Lung (tissue), 12 donors: ENCODE results near the gene INHBA. TPM values are rescaled to one million over a fixed set of nuclear protein-coding genes. Genes with fewer than 3 reads are reported as not detected.
A peak's percentile ranks its signal among the peaks of the same experiment; 100 is the strongest.

Experiments
- ATAC-seq: fragments of 200-7000 bp; cut with Tn5 transposase; one replicate; pipeline ENCODE4 v1.9.1; 2020; ENCODE audit warnings: moderate number of reproducible peaks; ENCODE audit not compliant: insufficient read depth, low FRiP score
- DNase-seq, 3 donors: peaks; one replicate each; pipeline ENCODE4 v3.0.0-alpha.2; 2013 to 2017
- H3K27ac ChIP-seq, 2 donors: one replicate each; pipeline ENCODE4 v1.5.1; 2013; ENCODE audit warnings: mild to moderate bottlenecking in 2 of 2, moderate library complexity in 2 of 2, control low read depth in 1 of 2, inconsistent platforms in 1 of 2, low read depth in 1 of 2, low read length in 1 of 2
- H3K27me3 ChIP-seq, 3 donors: one replicate each; pipeline ENCODE4 v1.5.1; 2013; ENCODE audit warnings: low read length in 2 of 3; ENCODE audit not compliant: control insufficient read depth in 3 of 3, insufficient read depth in 3 of 3
- H3K36me3 ChIP-seq, 4 donors: one replicate each; pipeline ENCODE4 v1.5.1; 2013; ENCODE audit warnings: low read length in 4 of 4, mild to moderate bottlenecking in 1 of 4, moderate library complexity in 1 of 4; ENCODE audit not compliant: control insufficient read depth in 4 of 4, insufficient read depth in 4 of 4
- H3K4me1 ChIP-seq, 5 donors: one replicate each; pipeline ENCODE4 v1.5.1; 2013; ENCODE audit warnings: low read length in 5 of 5, mild to moderate bottlenecking in 2 of 5, moderate library complexity in 1 of 5; ENCODE audit not compliant: control insufficient read depth in 5 of 5, insufficient read depth in 5 of 5
- H3K4me3 ChIP-seq: one replicate; pipeline ENCODE4 v1.5.1; 2013; ENCODE audit warnings: mild to moderate bottlenecking, control low read depth, moderate library complexity
- H3K9ac ChIP-seq, 2 donors: one replicate each; pipeline ENCODE4 v1.5.1; 2013; ENCODE audit warnings: low read length in 2 of 2, control low read depth in 1 of 2; ENCODE audit not compliant: insufficient read depth in 1 of 2
- H3K9me3 ChIP-seq, 4 donors: one replicate each; pipeline ENCODE4 v1.5.1; 2013; ENCODE audit warnings: low read length in 3 of 4, mild to moderate bottlenecking in 1 of 4, moderate library complexity in 1 of 4; ENCODE audit not compliant: control insufficient read depth in 4 of 4, insufficient read depth in 3 of 4
- WGBS, 2 donors: extraction: QIAGEN DNeasy Blood & Tissue Kit; methylation state at CpG; one replicate each; pipeline ENCODE4 v1.1.7; 2013; 5-methylcytosine and 5-hydroxymethylcytosine counted together
- polyA plus RNA-seq, 2 donors: library from polyadenylated mRNA; stranded (reverse); fragments of 200-250 nt; gene quantifications; one replicate each; pipeline ENCODE4 v1.2.1, GENCODE V29; 2013
- total RNA-seq, 2 donors: library from RNA; depleted of rRNA in 1 of 2; stranded (reverse); fragments of >200 nt in 1 of 2; gene quantifications; one replicate each; pipeline ENCODE4 v1.2.1, GENCODE V29; 2014 to 2021
- TF ChIP-seq, protein P1 (sequence below): IDR thresholded peaks from 2 replicates; pipeline ENCODE4 v1.5.1; 2012; ENCODE audit warnings: mild to moderate bottlenecking; ENCODE audit errors: control extremely low read depth, extremely low read depth
- donor health status: control.
- donor health status: control.
- donor health status: Bipolar disorder and iron deficiency.
- donor health status: healthy.
- donor health status: DM: yes; HTN: yes; CAD: no.

Gene INHBA
- total and polyA plus RNA-seq, 4 donors = 1.6 to 23.2 (median 5.3) TPM

DNA sequence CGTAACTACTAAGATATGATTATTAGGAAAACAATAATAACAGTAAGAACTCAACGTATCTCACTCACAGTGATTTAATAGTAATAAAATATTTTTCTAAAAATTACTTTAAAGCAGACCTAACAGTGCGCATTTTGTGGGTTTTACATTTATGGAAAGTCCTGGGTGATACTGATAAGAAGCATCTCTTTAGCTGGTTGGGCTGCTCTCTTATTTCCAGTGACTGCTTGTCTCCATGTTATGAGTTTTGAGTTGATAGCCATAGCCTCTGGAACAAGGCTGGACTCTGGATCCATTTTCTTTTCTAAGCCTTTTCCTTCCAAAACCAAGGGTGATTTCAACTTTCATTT is 29.5 kb upstream of the INHBA start:
- ATAC-seq = no peak

DNA sequence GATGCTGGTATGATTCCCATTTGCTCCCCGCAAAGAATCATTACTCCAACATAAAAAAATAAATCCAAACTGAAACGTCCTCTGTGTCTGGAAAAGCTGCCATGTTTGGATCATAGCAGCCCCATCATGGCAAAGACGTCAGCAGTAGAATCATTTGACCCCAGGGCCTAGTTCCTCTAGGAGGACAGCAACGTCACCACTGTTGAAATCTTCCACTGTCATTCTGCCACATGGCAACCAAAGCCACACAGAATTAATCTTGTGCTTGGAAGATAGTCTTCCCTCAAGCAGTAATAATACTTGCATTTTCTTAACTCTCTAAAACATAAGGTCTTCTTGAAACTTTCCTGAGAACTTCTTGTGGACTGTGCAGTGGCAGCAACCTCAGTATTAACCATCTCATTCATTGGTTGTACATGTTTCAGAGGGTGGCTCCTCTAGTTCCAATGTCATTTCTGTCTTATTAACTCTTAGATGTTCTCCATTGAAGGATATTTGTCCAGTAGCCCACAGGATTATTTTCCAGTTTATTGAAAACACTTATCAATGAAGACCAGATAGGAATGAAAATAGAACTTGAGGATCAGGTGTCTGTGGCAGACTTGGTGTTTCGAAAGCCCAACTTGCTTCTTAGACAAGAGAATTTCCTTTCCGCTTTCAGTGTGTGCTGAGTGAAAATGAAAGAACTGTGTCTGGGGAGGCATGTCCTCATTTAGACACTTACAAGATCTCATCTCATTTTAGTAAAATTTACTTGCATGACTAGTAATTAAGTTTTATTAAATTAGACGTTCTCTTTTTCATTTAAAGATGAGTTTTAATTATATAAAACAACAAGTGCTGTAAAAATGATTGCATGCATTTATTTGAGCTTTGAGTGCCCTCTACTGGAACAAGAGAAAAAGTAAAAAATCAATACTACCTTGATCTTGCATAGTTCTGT is 28.9 kb upstream of the INHBA start:
- peak in 2 of 3 donors; percentile 19 to 22 for DNase-seq

More for the DNA sequence above, 29.5 kb upstream of the INHBA start:
- no peak overlapping the region for H3K4me3 ChIP-seq
- H3K9me3 ChIP-seq = no peaks in the 10 kb centered on the region
- TF ChIP-seq, protein P1, sequence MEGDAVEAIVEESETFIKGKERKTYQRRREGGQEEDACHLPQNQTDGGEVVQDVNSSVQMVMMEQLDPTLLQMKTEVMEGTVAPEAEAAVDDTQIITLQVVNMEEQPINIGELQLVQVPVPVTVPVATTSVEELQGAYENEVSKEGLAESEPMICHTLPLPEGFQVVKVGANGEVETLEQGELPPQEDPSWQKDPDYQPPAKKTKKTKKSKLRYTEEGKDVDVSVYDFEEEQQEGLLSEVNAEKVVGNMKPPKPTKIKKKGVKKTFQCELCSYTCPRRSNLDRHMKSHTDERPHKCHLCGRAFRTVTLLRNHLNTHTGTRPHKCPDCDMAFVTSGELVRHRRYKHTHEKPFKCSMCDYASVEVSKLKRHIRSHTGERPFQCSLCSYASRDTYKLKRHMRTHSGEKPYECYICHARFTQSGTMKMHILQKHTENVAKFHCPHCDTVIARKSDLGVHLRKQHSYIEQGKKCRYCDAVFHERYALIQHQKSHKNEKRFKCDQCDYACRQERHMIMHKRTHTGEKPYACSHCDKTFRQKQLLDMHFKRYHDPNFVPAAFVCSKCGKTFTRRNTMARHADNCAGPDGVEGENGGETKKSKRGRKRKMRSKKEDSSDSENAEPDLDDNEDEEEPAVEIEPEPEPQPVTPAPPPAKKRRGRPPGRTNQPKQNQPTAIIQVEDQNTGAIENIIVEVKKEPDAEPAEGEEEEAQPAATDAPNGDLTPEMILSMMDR = no peak
- no peak overlapping the region for H3K9ac ChIP-seq
- 49 to 51% methylated on average over 3 of the region's 3 CpGs for WGBS, 2 donors
- H3K36me3 ChIP-seq = no peaks in the 10 kb centered on the region
- H3K4me1 ChIP-seq = no peaks in the 10 kb centered on the region
- DNase-seq = no peak
- H3K27ac ChIP-seq = no peak overlapping the region
- H3K27me3 ChIP-seq = no peaks in the 10 kb centered on the region

DNA sequence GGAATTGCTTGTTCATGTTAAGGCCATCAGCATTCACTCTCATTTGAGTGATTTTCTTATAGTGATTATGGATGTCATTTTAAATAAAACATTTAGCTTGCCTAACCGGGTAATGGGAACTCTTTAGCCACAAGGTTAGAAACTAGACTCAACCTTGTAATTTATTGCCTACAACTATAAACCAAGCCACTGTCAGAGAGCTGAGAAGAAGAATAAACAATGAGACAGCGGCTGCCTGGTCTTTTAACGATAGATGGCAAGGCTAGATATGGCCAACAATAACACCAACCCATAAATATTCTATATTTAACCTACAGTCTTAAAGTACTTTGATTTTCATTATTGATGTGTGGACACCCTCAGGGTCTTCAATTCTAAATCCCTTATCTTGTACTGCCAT is 27.8 kb upstream of the INHBA start:
- DNase-seq = no peak

More for the DNA sequence above, 28.9 kb upstream of the INHBA start:
- Histone ChIP-seq H3K27me3 (no peaks in the 10 kb centered on the region), H3K4me1 (no peaks in the 10 kb centered on the region), H3K27ac (no peak overlapping the region), H3K9ac (no peak overlapping the region), H3K36me3 (no peaks in the 10 kb centered on the region), H3K9me3 (no peaks in the 10 kb centered on the region), H3K4me3 (no peak overlapping the region)
- 52 to 54% methylated on average over 7 of the region's 7 CpGs for WGBS, 2 donors
- TF ChIP-seq, protein P1 = no peak
- no peak for ATAC-seq

More for the DNA sequence above, 27.8 kb upstream of the INHBA start:
- Histone ChIP-seq H3K9me3 (no peaks in the 10 kb centered on the region), H3K27ac (no peak overlapping the region), H3K27me3 (no peaks in the 10 kb centered on the region), H3K9ac (no peak overlapping the region), H3K4me3 (no peak overlapping the region), H3K36me3 (no peaks in the 10 kb centered on the region), H3K4me1 (no peaks in the 10 kb centered on the region)
- TF ChIP-seq, protein P1 = no peak
- WGBS, 2 donors = 40 to 41% methylated on average over 3 of the region's 3 CpGs
- no peak for ATAC-seq
